HG02970 (cell line): ENCODE data around the gene AOX1.
"Not testable (repeated sequence)": the region's sequence is repeated elsewhere in the genome, so short reads cannot be mapped to it uniquely, and the experiment has no call there.

ENCODE experiments used
- ATAC-seq: cut with Tn5 transposase; IDR thresholded peaks from one replicate; pipeline ENCODE4 v1.9.1; 2021; ENCODE audit warnings: mild to moderate bottlenecking, moderate library complexity, moderate number of reproducible peaks; ENCODE audit not compliant: unreplicated experiment, low FRiP score

Gene AOX1

GRCh38 chr2:200664770-200665494, 79.1 kb downstream of the AOX1 start:
- ATAC-seq, result no peak

DNA sequence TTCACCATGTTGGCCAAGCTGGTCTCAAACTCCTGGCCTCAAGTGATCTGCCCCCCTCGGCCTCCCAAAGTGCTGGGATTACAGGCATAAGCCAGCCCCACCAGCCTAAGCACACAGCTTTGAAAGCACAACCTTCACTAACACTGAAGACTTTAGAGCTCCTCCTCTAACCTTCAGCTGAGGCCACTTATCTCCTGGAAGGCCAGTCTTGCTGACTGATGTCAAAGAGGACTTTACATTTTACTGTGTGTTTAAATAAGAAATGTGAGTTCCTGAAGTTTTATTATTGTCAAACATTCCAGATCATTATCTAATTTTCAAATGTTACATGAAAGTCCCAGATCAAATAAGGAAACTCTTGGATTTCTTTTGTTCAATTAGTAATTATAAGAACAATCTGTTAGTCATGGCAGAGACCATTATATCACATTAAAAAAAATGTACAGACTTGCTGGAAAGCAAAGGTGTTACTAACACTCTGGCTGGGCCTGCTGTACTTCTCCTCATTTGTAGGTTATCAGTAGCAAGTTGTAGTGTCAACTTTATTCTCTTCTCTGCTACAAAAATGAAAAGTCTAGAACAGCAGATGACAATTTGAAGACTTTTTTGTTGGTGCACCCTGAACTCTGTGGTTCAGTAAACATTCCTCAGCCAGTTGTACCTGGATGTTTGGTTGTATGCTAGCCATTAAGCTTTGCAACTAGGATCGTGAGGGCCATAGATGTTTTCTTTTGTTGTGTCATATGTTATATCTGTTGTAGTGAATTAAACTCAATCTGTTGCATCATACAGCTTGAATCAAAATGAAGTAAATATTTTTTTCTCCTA, 80.0 kb downstream of the AOX1 start:
- no peak for ATAC-seq

DNA sequence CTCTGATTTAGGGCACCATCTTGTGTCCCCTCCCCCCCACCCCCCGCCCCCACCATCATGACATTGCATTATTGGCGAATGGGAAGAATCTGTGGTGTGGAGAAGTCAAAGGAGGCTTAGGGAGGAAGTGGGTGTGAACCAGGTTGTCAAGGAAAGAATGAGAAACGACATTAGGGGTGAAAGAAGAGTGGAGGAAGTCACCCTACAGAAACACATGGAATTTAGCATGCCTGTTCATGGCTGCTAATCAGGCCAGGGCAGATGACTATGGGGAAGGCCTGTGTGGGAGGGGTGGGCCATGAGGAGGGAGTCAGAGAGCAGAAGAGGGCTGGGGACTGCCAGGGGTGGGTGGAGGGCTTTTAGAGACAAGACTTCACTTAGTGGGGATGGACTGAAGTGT, 81.6 kb downstream of the AOX1 start:
- ATAC-seq, result no peak

GRCh38 chr2:200668478-200668877, 82.7 kb downstream of the AOX1 start:
- ATAC-seq, result no peak

- no peak for ATAC-seq
Measured at GRCh38 chr2:200669308-200669707, 83.5 kb downstream of the AOX1 start.

- no peak for ATAC-seq
Measured at GRCh38 chr2:200670313-200670712, 84.5 kb downstream of the AOX1 start.

GRCh38 chr2:200670751-200671150, 84.9 kb downstream of the AOX1 start:
- no peak for ATAC-seq

- ATAC-seq, result no peak
Measured at GRCh38 chr2:200673191-200673590, 87.4 kb downstream of the AOX1 start.

DNA sequence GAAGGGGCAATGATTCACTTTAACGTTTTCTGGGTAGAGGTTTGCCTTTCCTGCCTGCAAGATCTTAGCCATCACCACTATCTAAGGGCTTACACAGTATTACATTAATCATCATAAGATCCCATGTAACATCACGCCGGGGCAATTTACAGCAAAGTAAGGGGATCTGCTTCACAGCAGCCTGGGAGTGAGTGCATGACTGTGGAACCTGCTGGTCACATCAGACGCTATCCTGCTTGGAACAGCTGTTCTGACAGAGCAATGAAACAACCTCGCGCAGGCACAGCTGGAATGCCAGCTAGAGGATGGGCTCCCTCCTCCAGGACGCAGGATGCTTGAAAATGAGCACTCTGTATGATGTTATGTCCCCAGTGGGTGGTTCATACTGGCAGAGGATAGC, 89.0 kb downstream of the AOX1 start:
- ATAC-seq, result no peak

GRCh38 chr2:200677171-200677570, 91.4 kb downstream of the AOX1 start:
- no peak for ATAC-seq

DNA sequence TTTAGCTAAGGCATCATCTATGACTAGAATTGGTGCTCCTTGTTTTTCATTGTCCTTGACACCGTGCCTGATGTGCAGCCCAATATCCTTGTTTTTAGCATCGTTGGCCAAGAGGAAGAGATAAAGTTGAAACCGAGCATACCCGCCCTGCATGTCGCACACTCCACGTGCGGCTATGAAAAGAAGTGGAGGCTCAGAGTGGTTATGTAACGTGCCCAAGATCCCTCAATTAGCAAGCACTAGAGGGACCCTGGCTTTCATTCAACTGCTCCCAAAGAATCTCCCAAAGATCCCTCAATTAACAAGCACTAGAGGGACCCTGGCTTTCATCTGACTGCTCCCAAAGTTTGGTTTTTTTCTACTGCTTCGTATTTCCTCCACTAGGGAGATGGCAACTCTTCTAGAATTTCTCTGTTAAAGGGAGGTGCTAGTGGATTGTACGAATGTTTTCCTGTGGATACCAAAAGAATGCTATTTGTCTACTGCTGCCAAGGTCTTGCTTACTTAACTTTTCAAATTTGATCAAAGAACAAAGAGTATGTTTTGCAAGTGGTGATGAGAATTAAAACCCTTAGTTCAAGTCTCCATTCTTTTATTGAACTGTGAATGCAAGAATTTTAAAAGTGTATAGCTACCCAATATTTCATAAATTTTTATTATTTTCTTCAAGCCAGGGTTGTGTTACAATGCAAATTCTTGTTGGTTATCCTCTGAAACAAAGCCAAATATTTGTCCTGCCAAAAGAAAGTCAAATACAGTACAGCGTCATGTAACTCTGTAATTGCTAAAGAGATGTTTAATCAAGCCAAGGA, 92.1 kb downstream of the AOX1 start:
- no peak for ATAC-seq

DNA sequence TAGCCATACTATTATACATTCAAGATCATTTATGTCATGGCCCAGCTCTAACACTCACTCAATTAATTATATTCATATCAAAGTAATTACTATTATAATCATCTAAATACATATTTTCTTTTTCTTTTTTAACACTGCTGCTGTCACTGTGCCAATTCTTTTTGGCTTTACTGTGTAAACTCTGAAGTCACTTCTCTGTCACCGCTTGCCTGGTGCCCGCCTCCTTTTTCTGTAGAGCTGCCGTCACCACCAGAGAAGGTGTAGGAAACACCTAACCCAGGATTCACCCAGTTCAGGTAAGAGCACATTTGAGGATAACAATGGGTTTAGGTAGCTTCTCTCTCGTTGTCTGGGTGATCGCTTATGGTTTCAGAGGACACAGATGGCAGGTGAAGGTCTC, 93.3 kb downstream of the AOX1 start:
- no peak for ATAC-seq

GRCh38 chr2:200679535-200679934, 93.7 kb downstream of the AOX1 start:
- no peak for ATAC-seq

- no peak for ATAC-seq
Measured at GRCh38 chr2:200681697-200682096, 95.9 kb downstream of the AOX1 start.

- not testable (repeated sequence) for ATAC-seq
Measured at GRCh38 chr2:200682407-200682806, 96.6 kb downstream of the AOX1 start.

GRCh38 chr2:200687922-200688920, 102.4 kb downstream of the AOX1 start:
- ATAC-seq, result no peak

DNA sequence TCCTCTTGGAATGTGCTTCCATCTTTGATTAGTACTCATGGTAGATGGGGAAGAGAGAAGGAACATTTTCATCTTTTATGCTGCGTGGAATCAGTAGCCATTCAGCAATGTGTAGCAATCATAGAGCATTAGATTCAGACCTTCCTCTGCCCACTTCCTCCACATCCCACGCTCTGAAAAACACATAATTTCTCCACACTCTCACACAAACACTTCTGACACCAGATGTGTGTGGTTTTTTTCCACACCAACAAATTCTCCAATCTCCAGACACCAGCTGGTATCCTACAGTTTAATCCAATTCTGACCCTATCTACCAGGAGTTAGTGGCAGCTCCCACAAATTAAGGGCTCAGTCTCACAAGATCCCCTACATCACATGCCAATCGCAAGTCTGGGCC, 103.3 kb downstream of the AOX1 start:
- ATAC-seq, result no peak

- ATAC-seq, result no peak
Measured at GRCh38 chr2:200693836-200694470, 108.1 kb downstream of the AOX1 start.

DNA sequence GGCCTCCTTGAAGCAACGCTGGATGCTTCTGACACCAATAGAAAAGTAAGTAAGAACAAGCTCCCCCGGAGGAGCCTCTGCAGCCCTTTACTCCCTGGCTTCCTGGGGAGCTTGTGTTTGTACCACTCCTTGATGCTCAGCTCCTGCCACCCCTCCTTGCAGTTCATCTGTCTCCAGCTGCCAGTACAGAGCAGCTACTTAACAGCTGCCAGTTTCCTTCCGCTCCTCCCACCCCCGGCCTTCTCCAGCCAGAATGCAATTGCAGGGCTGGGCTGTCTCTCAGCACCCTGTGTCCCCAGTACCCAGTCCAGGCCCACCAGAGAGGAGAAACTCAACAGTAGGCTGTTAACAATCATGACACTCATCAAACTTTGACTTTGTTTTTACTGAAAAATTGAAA, 109.4 kb downstream of the AOX1 start:
- no peak for ATAC-seq
